Measurements from ENCODE around the gene GRM7.

The GRM7 gene

GRCh38 chr3:6860954-6861624, at the start of gene GRM7:
TSS of gene GRM7 (plus strand) at chr3:6861115.
- DNase-seq (ENCODE audit: low read depth), result no peak
- no peak within 1 kb of the TSS for H3K4me3 ChIP-seq (ENCODE audit: control insufficient read depth, low read depth, low read length)
- TF ChIP-seq CTCF (IDR thresholded peaks at IDR 0.05; ENCODE audit: control insufficient read depth, insufficient read depth, low read depth, low read length, missing control alignments), result no peak

- no peak for DNase-seq (ENCODE audit: low read depth)
- no peak for TF ChIP-seq CTCF (IDR thresholded peaks at IDR 0.05; ENCODE audit: control insufficient read depth, insufficient read depth, low read depth, low read length, missing control alignments)
- no peak overlapping the region for H3K4me3 ChIP-seq (ENCODE audit: control insufficient read depth, low read depth, low read length)
Measured at GRCh38 chr3:6821411-6821810, 39.5 kb upstream of the GRM7 start.

GRCh38 chr3:6825524-6825923, 35.4 kb upstream of the GRM7 start:
- no peak overlapping the region for H3K4me3 ChIP-seq (ENCODE audit: control insufficient read depth, low read depth, low read length)
- no peak for TF ChIP-seq CTCF (IDR thresholded peaks at IDR 0.05; ENCODE audit: control insufficient read depth, insufficient read depth, low read depth, low read length, missing control alignments)
- no peak for DNase-seq (ENCODE audit: low read depth)

GRCh38 chr3:6827453-6827852, 33.5 kb upstream of the GRM7 start:
- no peak for TF ChIP-seq CTCF (IDR thresholded peaks at IDR 0.05; ENCODE audit: control insufficient read depth, insufficient read depth, low read depth, low read length, missing control alignments)
- no peak for DNase-seq (ENCODE audit: low read depth)

GRCh38 chr3:6844723-6845122, 16.2 kb upstream of the GRM7 start:
- no peak for DNase-seq (ENCODE audit: low read depth)
- no peak for TF ChIP-seq CTCF (IDR thresholded peaks at IDR 0.05; ENCODE audit: control insufficient read depth, insufficient read depth, low read depth, low read length, missing control alignments)

More at GRCh38 chr3:6827453-6827852, 33.5 kb upstream of the GRM7 start:
- H3K4me3 ChIP-seq (ENCODE audit: control insufficient read depth, low read depth, low read length), result no peak overlapping the region

GRCh38 chr3:6854184-6854583, 6.7 kb upstream of the GRM7 start:
- DNase-seq (ENCODE audit: low read depth), result no peak
- no peak overlapping the region for H3K4me3 ChIP-seq (ENCODE audit: control insufficient read depth, low read depth, low read length)
- TF ChIP-seq CTCF (IDR thresholded peaks at IDR 0.05; ENCODE audit: control insufficient read depth, insufficient read depth, low read depth, low read length, missing control alignments), result no peak

More at GRCh38 chr3:6844723-6845122, 16.2 kb upstream of the GRM7 start:
- H3K4me3 ChIP-seq (ENCODE audit: control insufficient read depth, low read depth, low read length), result no peak overlapping the region
